Breast epithelium (tissue), 3 donors: Measurements from ENCODE around the gene NLRP10.

ENCODE experiments used
- CTCF ChIP-seq, 3 donors: fragments of 450-650 bp; IDR thresholded peaks; one replicate each; pipeline ENCODE4 v1.5.1; 2016 to 2017; ENCODE audit warnings: antibody characterized with exemption in 3 of 3, mild to moderate bottlenecking in 3 of 3, moderate library complexity in 3 of 3
- POLR2A ChIP-seq: fragments of 450-650 bp; IDR thresholded peaks from one replicate; pipeline ENCODE4 v1.6.1; 2016; ENCODE audit warnings: antibody characterized with exemption, mild to moderate bottlenecking, moderate library complexity

- no peak for TF ChIP-seq CTCF (IDR thresholded peaks at IDR 0.05)
- TF ChIP-seq POLR2A = no peak
These were observed 7.8 kb upstream of the NLRP10 start for GRCh38 chr11:7973011-7973410.
